GM18511 (cell line): ENCODE data around the gene UBA52.

ENCODE experiments used
- ATAC-seq: cut with Tn5 transposase; IDR thresholded peaks from one replicate; pipeline ENCODE4 v1.9.1; 2021; ENCODE audit warnings: mild to moderate bottlenecking, moderate library complexity; ENCODE audit not compliant: unreplicated experiment

The UBA52 gene

DNA sequence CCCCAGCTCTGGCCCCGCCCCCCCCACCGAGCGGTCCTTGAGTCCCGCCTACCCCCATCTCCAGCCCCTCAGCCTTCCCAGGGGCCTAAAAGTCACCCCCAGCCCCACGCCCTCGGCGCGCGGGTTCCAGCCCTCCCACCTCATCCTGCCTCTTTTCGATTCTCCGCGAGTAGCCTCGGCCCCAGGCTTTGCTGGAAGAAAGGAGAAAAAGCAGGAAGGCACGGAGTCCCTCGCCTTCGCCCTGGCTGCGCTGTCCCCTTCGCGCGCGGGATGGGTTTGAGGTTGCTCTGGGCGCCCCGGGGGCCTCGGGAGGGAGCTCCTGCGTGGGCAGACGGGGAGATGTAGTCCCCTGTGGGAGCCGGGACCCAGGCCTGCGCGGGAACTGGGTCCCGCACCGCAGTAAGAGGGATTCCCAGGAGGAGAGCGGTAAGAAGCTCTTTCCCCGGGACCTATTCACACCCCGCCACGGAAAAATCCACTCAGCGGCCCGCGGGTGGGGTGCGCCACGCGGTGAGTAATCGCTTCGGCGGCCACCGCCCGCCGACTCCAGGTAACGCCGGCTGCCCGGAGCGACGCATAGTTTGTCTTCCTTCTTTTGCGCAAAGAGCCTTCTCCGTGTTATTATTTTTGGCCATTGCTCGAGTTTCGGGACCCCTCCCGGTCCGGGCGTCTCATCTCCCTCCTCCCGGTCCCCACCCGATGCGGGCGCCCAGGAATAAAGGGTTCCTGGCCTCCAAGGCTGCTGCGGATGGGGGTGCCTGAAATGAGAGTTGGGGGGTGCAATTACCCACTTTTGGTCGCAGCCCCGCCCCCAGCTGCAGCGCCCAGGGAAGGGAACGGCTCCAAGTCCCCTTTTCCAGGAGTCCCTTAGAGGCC, 35.8 kb downstream of the UBA52 start:
- ATAC-seq = no peak

- no peak for ATAC-seq
These were observed 36.6 kb downstream of the UBA52 start for GRCh38 chr19:18608102-18608804.

DNA sequence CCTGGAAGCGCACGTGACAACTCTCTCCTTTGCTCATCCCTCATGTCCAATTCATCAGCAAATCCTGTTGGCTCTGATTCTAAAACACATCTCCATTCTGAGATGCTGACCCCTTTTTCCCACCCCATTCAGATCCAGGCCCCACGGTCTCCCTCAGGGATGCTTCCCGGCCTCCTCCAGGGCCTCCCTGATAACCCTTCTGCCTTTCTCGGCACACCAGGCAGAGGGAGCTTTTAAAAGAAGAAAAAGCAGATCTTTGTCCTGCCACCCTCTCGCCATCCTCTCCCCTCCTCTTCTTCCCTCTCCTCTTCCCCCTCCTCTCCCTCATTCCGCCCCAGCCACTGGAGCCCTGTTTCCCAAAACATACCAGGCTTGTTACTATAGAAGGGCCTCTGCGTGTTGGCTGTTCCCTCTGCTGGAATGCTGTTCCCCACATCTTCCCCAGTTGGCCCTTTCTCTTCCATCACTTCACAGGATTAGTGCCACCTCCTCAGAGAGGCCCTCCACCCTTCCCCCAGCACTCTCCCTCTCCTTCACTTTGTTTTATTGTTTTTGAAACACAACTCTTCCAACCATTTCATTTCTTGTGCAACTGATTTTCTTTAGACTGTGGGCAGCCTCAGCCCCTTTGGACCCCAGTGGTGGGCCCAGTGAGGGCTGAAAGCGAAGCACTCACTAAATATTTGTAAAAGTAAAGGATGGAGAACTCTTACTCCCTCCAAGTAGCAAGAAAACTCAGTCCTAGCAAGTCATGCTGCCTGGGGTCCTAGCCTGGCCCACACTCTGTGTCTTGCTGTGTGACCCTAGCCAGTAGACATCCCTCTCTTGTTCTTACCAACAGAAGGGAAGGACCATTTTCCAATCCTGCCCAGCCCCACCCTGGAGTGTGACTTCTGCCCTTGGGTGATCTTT, 37.4 kb downstream of the UBA52 start:
- no peak for ATAC-seq

DNA sequence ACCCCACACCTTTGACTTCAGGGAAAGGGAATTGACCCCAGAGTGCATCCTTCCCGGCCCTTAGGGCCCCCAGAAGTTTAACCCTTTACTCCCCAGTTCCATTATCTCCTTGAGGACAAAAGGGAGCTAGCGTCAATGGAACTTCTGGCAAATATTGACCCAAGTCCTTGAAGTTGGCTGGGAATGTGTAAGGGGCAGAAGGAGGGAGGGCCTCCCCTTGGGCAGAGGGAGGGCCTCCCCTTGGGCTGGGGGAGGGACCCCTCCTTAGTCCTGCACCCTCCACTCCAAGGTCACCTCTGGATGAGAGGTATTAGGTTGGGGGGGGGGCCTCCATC, 38.0 kb downstream of the UBA52 start:
- ATAC-seq = no peak

- no peak for ATAC-seq
These were observed 38.5 kb downstream of the UBA52 start for GRCh38 chr19:18610245-18610555.

DNA sequence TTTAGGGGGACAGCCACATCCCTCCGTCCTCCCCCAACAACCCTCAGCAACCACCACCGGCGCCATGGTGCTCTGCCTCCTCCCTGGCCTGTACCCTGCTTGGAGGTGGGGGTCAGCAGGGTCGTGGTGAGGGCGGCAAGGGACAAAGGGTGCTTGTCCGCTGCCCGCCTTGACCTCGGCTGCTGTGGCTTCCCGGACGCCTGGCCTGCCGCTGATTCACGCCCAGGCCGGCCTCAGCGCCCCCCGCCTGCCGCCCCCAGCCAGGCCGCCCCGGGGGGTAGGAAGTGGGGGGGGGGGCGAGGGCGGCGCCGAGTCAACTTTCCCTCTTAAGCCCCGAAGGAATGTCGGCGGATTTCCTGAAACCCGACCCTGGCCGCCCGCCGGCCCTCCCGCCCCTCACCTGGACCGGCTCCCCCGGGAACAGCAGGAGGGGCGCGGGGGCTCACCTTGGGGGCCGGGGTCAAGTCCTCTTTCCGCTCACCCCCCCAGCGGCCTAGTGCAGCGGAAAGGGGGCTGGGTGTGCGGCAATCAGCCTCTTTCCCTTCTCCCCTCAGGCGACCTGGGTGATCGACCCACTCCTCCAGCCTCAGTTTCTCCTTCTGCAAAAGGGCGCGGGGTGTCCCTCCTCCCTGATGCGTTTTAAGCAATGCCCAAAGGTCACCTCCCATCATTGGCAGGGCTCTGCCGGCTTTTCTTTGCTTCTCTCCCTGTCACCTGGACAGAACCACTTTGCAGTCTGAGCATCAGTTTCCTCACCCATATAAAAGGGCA, 39.1 kb downstream of the UBA52 start:
- no peak for ATAC-seq

- no peak for ATAC-seq
These were observed 39.8 kb downstream of the UBA52 start for GRCh38 chr19:18611327-18612050.

DNA sequence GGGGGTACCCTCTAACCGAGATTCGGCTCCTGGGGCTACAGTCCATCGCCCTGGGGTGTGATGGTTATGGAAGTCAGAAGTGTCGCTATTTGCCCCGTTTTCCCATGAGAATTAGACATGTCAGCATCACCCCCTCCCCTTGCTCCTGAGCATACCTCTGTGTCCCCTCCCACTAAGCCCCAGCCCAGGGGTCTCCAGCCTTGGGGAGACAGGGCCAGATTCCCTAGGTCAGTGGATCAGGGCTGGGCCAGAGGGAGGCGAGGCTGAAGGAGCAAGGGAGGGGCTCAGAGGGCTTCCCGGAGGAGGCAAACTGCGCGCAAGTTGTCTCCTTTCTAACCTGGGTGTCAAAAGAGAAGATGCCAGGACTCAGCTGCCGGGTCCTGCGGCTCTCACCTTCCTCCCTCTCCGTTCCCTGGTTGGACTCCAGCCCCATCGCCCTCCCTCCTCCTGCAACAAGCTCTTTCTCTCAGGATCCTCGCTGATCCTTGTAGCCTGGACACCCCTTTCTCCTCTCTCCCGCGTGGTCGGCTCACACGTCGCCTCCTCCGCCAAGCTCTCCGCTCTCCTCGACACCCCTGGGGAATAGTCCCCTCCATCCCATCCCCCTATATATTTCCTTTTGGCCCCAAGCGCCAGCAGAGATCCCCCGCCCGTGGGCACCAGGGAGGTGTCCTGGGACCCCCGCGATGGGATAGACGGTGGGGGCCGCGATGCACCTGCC, 40.6 kb downstream of the UBA52 start:
- ATAC-seq = no peak

DNA sequence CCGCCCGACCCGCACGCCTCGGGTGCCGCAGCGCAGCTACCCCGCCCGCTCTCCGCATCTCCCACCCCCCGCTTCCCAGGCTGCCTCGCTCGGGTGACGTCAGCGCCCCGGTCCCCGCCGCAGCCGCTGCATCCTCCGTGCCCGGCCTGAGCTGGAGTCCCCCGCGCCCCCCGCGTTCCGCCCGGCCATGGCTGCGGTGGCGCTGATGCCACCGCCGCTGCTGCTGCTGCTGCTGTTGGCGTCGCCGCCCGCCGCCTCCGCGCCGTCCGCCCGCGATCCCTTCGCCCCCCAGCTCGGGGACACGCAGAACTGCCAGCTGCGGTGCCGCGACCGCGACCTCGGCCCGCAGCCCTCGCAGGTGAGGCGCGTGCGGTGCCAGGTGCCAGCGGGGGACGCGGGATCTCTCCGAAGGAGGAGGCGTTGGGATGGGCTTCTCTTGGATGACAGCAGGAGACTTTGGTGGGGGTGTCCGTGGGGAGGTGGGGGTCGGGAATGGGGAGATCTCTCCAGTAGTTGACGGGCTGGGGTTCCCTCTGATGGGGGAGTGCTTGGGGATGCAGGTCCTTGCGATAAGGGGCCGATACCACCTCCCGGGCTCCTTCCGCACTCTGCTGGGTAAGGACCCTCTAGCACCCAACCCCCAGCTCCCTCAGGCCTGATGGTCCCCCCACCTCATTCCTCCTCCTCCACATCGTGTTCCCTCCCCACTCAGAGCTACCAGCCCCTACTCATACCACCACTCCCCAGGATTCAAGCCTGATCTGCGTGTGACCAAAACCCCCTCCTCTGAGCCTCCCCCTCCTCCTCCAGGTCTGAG, 41.3 kb downstream of the UBA52 start, which contains the start of gene TMEM59L:
TSS of gene TMEM59L (plus strand) at position 99 of the 817 bp plus-strand sequence. CDS start at position 188, 89 bp downstream.
- no peak for ATAC-seq

GRCh38 chr19:18613589-18614234, 42.1 kb downstream of the UBA52 start:
- no peak for ATAC-seq

GRCh38 chr19:18616023-18616422, 44.4 kb downstream of the UBA52 start:
- ATAC-seq = no peak

DNA sequence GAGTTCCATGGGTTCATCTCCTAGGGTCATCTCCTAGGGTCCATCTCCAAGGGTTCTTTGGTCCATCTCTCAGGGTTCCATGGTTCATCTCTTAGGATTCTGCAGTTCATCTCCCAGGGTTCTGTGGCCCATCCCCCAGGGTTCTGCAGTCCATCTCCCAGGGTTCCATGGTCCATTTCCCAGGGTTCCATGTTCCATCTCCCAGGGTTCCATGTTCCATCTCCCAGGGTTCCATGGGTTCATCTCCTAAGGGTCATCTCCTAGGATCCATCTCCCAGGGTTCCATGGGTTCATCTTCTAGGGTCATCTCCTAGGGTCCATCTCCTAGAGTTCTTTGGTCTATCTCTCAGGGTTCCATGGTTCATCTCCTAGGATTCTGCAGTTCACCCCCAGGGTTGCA, 45.9 kb downstream of the UBA52 start:
- no peak for ATAC-seq

GRCh38 chr19:18618236-18618635, 46.6 kb downstream of the UBA52 start:
- no peak for ATAC-seq

GRCh38 chr19:18620311-18620710, 48.7 kb downstream of the UBA52 start:
- ATAC-seq = no peak

- ATAC-seq = no peak
These were observed 49.2 kb downstream of the UBA52 start for GRCh38 chr19:18620902-18621301.

- ATAC-seq = no peak
These were observed 55.2 kb downstream of the UBA52 start for GRCh38 chr19:18626906-18627305.
